Cardiac fibroblast (primary cell): ENCODE data around the gene UPF2.

Experiments
- DNase-seq, 2 donors: peaks; one replicate each; pipeline versions ENCODE4 v3.0.0 to v3.0.0-alpha.2; 2010; ENCODE audit warnings: low read depth in 2 of 2
- H3K4me3 ChIP-seq, 2 donors: replicated peaks in 1 of 2; 1 replicate in 1 of 2; 2 replicates in 1 of 2; pipeline ENCODE4 v1.5.1; 2011; ENCODE audit warnings: low read depth in 2 of 2, low read length in 2 of 2, mild to moderate bottlenecking in 2 of 2, moderate library complexity in 1 of 2
- CTCF ChIP-seq: IDR thresholded peaks from one replicate; pipeline ENCODE4 v1.5.1; 2011; ENCODE audit warnings: low read depth, mild to moderate bottlenecking, low read length, inconsistent platforms

The UPF2 gene

GRCh38 chr10:11886138-11886474 is 156.5 kb downstream of the UPF2 start:
- no peak for TF ChIP-seq CTCF
- DNase-seq = no peak
- no peak overlapping the region for H3K4me3 ChIP-seq

- DNase-seq = no peak
- no peak for TF ChIP-seq CTCF
Measured at GRCh38 chr10:11885437-11886137, 157.0 kb downstream of the UPF2 start.

GRCh38 chr10:11884706-11885423 is 157.7 kb downstream of the UPF2 start:
- H3K4me3 ChIP-seq = no peak overlapping the region
- DNase-seq = no peak
- no peak for TF ChIP-seq CTCF

More at GRCh38 chr10:11885437-11886137, 157.0 kb downstream of the UPF2 start:
- no peak overlapping the region for H3K4me3 ChIP-seq

GRCh38 chr10:11882646-11883375 is 159.8 kb downstream of the UPF2 start:
- no peak overlapping the region for H3K4me3 ChIP-seq
- TF ChIP-seq CTCF = no peak
- DNase-seq = no peak

- no peak overlapping the region for H3K4me3 ChIP-seq
- DNase-seq = peak; percentile 19 to 52
- no peak for TF ChIP-seq CTCF
Measured at GRCh38 chr10:11881477-11882417, 160.9 kb downstream of the UPF2 start.

- TF ChIP-seq CTCF = no peak
- DNase-seq = no peak
- H3K4me3 ChIP-seq = no peak overlapping the region
Measured at GRCh38 chr10:11881030-11881476, 161.6 kb downstream of the UPF2 start.
